Inflammatory macrophage treated with lipopolysaccharide for 4 hours (primary cell): Measurements from ENCODE around the gene PKIG.

Experiments used
- DNase-seq: peaks from one replicate; pipeline ENCODE4 v3.0.0-alpha.2; 2020

PKIG gene

GRCh38 chr20:44597516-44597915, 15.1 kb downstream of the PKIG start:
- no peak for DNase-seq

GRCh38 chr20:44597930-44598329, 15.6 kb downstream of the PKIG start:
- no peak for DNase-seq

GRCh38 chr20:44598423-44599305, 16.3 kb downstream of the PKIG start:
- no peak for DNase-seq

- no peak for DNase-seq
Measured at GRCh38 chr20:44599715-44600114, 17.3 kb downstream of the PKIG start.

GRCh38 chr20:44600301-44600700, 17.9 kb downstream of the PKIG start:
- no peak for DNase-seq

GRCh38 chr20:44600758-44601201, 18.4 kb downstream of the PKIG start:
- DNase-seq = no peak

- DNase-seq = no peak
Measured at GRCh38 chr20:44601236-44601671, 18.9 kb downstream of the PKIG start.

GRCh38 chr20:44601801-44602204, 19.4 kb downstream of the PKIG start:
- DNase-seq = no peak

GRCh38 chr20:44603327-44603726, 20.9 kb downstream of the PKIG start:
- DNase-seq = no peak

GRCh38 chr20:44606725-44607441, 24.5 kb downstream of the PKIG start:
- DNase-seq = no peak

- DNase-seq = no peak
Measured at GRCh38 chr20:44609006-44609515, 26.7 kb downstream of the PKIG start.

- DNase-seq = peak; percentile 75
Measured at GRCh38 chr20:44609516-44610312, 27.3 kb downstream of the PKIG start.

- DNase-seq = no peak
Measured at GRCh38 chr20:44610313-44610962, 28.1 kb downstream of the PKIG start.

- no peak for DNase-seq
Measured at GRCh38 chr20:44613575-44613974, 31.2 kb downstream of the PKIG start.

- no peak for DNase-seq
Measured at GRCh38 chr20:44614525-44614924, 32.1 kb downstream of the PKIG start.

- DNase-seq = peak; percentile 16
Measured at GRCh38 chr20:44615169-44615791, 32.9 kb downstream of the PKIG start.

- no peak for DNase-seq
Measured at GRCh38 chr20:44615876-44616603, 33.7 kb downstream of the PKIG start.

- no peak for DNase-seq
Measured at GRCh38 chr20:44616604-44616964, 34.2 kb downstream of the PKIG start.

GRCh38 chr20:44618318-44618731, 35.9 kb downstream of the PKIG start:
- no peak for DNase-seq

GRCh38 chr20:44619294-44619693, 36.9 kb downstream of the PKIG start:
- DNase-seq = no peak

- no peak for DNase-seq
Measured at GRCh38 chr20:44620030-44620429, 37.7 kb downstream of the PKIG start.
